A375 (cell line): ENCODE data around the gene RPS24. TPM values are rescaled to one million over a fixed set of nuclear protein-coding genes. Genes with fewer than 3 reads are reported as not detected.

Experiments used
- total RNA-seq: library from RNA; depleted of rRNA; stranded (reverse); fragments of >200 nt; shearing (Covaris generic); gene quantifications from 2 replicates; pipeline ENCODE4 v1.2.3, GENCODE V29; 2014; rRNA removed

The RPS24 gene
- total RNA-seq, result 3,510 and 4,350 TPM in 2 replicates

DNA sequence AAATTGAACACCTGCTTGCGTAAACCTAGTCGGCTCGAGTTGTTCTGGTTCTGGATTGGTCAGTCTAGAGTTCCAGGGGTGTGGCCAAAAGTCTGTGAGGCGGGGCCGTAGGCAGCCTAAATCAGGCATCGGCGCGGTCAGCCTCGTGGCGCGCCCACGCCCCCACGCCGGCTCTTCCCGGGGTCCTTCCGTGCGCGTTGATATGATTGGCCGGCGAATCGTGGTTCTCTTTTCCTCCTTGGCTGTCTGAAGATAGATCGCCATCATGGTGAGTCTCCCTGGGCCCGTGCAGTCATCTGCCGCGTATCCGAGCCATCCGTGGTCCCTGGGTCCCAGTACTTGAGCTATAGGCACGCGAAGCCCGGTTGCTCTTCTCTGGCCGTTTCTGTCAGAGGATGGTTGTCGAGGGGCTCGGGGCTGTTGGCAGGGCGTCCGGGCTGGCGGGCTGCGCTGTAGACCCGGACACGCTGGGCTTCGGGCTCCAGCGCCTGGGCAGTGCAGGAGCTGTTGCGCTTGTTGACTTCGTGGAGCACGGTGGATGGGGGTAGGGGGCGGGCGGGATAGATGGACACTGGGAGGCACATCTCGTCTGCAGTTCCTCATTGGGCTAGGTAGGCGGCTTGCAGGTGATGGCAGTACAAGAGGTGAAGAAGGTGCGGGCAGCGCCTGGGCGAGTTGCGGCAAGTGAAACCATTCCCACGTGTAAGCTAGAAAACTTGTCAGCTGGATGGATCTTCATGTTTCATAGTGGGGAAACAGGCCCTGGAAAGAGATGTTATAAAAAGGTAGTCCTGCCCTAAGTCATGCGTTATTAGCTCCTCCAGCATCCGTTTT lies at the start of gene RPS24:
Gene RPS24, plus strand, starts transcription at position 227 of the 834 bp plus-strand sequence. Its CDS starts 39 bp downstream, at position 266.

DNA sequence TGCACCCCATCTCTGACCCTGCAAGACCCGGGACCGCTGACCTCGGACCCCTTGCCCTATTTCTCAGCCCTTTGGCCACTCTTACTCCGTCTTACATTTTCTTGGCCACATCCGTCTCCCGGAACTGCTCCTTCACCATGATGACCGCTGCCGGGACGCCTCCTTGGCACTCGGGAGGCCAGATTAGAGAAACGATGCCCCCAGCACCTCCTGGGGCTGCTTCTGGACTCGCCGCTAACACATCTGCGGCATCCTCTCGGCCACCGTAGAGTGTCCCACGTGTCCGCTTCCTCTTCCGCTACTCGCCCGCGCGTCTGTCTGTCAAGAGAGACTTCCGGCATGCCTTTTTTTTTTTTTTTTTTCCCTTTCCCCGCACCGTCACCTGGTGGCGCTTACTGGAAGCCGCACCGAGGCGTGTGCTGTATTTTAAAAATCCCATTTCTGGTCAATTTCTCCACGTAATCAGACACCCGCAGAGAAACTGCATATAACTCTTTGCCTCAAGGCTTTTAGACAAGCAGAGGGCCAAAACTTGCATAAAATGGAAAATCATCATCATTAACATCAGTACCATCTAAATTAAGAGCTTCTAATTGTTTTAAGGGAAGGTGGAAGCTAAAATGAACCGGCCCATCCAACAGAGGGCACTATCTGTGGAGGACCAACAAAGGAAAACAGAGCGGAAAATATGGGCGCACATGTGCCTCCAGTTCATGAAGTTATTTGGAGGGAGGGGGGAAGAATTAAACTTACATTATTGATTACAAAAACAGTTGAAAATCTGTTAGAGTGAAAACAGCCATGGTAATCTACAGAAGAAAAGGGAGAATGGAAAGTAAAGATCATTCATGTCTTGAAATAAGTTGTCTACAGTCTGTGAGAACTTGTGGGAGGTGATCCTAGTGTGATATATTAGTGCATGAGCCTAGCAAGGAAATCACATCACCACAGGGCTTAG lies 4.1 kb upstream of the RPS24 start, which contains the start of gene POLR3A:
Gene POLR3A, minus strand, starts transcription at position 247 of the 958 bp plus-strand sequence. Its CDS starts 108 bp downstream, at position 139.

Other genes with a start within 250 kb of the RPS24 start
- 21.8 and 22.4 TPM in 2 replicates for gene DLG5, start 107.1 kb upstream of the RPS24 start, total RNA-seq
- gene POLR3A, start 4.3 kb upstream of the RPS24 start, total RNA-seq, result 11.9 and 12.3 TPM in 2 replicates